A673 (cell line): Measurements from ENCODE around the gene SPTLC3. TPM values are rescaled to one million over a fixed set of nuclear protein-coding genes. Genes with fewer than 3 reads are reported as not detected.

Experiments
- BruUV-seq: library from RNA; stranded (reverse); fragments of 400-500 nt; replicated peaks from 2 replicates; lab custom pipeline; 2021; lab: Mats Ljungman, UMichigan
- CTCF ChIA-PET: fragments of 300-600 bp; sonication (Branson Sonifier 250); formaldehyde crosslinking; loops from one replicate; lab custom pipeline; 2022; ENCODE audit warnings: antibody characterized with exemption; lab: Charles Lee
- POLR2A ChIA-PET: fragments of 300-600 bp; sonication (Branson Sonifier 250); formaldehyde crosslinking; loops from one replicate; lab custom pipeline; 2022; ENCODE audit warnings: antibody characterized with exemption; ENCODE audit not compliant: low non-redundant PET; lab: Charles Lee
- DNase-seq: peaks from one replicate; pipeline ENCODE4 v3.0.0-alpha.2; 2015; ENCODE audit warnings: low spot score
- H3K27ac ChIP-seq: fragments of 200-600 bp; sonication (generic); 2 replicates; pipeline ENCODE4 v1.5.1; 2016; ENCODE audit warnings: mixed run types, low read depth, mild to moderate bottlenecking, mixed read lengths, antibody characterized with exemption, low read length; ENCODE audit not compliant: poor library complexity, severe bottlenecking
- H3K27me3 ChIP-seq: fragments of 200-600 bp; sonication (generic); replicated peaks from 2 replicates; pipeline ENCODE4 v1.6.1; 2017; ENCODE audit warnings: mixed run types, low read depth, mild to moderate bottlenecking, mixed read lengths, antibody characterized with exemption, low read length; ENCODE audit not compliant: insufficient read depth, poor library complexity
- H3K36me3 ChIP-seq: fragments of 200-600 bp; sonication (generic); 2 replicates; pipeline ENCODE4 v1.6.1; 2016; ENCODE audit warnings: mixed run types, mild to moderate bottlenecking, mixed read lengths, antibody characterized with exemption, low read length; ENCODE audit not compliant: insufficient read depth, poor library complexity, severe bottlenecking
- H3K4me1 ChIP-seq: fragments of 200-600 bp; sonication (generic); 2 replicates; pipeline ENCODE4 v1.6.1; 2017; ENCODE audit warnings: mixed run types, mild to moderate bottlenecking, mixed read lengths, antibody characterized with exemption, low read length; ENCODE audit not compliant: insufficient read depth, poor library complexity, severe bottlenecking
- H3K4me3 ChIP-seq: fragments of 200-600 bp; sonication (generic); 2 replicates; pipeline ENCODE4 v1.5.1; 2016; ENCODE audit warnings: low read depth, mixed run types, mild to moderate bottlenecking, mixed read lengths, low read length; ENCODE audit not compliant: poor library complexity, severe bottlenecking
- H3K9me3 ChIP-seq: fragments of 200-600 bp; sonication (generic); 2 replicates; pipeline ENCODE4 v1.6.1; 2016; ENCODE audit warnings: mixed run types, low read depth, mild to moderate bottlenecking, mixed read lengths, antibody characterized with exemption, low read length; ENCODE audit not compliant: poor library complexity, severe bottlenecking
- EZH2 ChIP-seq: fragments of 200-600 bp; sonication (generic); IDR thresholded peaks from 2 replicates; pipeline ENCODE4 v1.6.1; 2017; ENCODE audit warnings: borderline replicate concordance, low read depth, mild to moderate bottlenecking, mixed read lengths, antibody characterized with exemption, low read length; ENCODE audit not compliant: poor library complexity, severe bottlenecking
- intact Hi-C: fragments of 100-400 bp; cut with micrococcal nuclease; formaldehyde crosslinking; loops from one replicate; pipeline ENCODE4 v1.10.0; 2022; ENCODE audit not compliant: unreplicated experiment
- total RNA-seq: library from RNA; stranded (reverse); gene quantifications from 2 replicates; pipeline ENCODE4 v1.2.3, GENCODE V29; 2021
- TF ChIP-seq, protein P1 (sequence below): fragments of 300-800, 200-600 bp; sonication (generic); conservative IDR thresholded peaks from 2 replicates; pipeline ENCODE4 v1.5.1; 2017; ENCODE audit warnings: low read depth, mild to moderate bottlenecking, antibody characterized with exemption, low read length, moderate library complexity, mixed read lengths

SPTLC3 gene
- total RNA-seq, 1 experiment from 2014 or later, result 0.06 TPM

DNA sequence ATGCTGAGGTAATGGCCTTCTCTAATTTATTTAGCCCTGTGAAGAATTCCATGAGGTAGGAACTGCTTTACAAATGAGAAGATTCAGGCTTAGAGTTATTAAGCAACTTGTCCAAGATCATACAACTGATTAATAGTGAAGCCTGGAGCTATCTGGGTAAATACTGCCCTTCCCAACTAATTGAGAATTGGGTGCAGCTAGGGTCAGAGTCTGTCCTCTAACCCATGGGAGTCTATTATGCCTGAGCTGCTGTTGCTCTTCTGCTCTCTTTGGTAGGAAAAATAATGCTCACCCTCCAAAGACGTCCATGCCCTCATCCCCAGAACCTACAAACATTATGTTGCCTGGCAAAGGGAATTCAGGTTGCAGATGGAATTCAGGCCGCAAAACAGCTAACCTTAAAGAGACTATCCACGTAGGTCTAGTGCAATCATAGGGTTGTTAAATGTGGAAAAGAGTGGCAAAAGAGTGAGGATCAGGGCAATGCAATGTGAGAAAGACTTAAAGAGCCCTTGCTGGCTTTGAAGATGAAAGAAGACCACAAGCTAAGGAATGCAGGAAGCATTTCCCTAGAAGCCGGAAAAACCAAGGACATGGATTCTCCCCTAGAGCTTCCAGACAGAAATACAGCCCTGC is 90.1 kb downstream of the SPTLC3 start:
- ChIA-PET CTCF (no interaction called here), POLR2A (no interaction called here)
- DNase-seq, result no peak
- H3K27ac ChIP-seq, result no peak overlapping the region
- TF ChIP-seq EZH2, result no peak
- TF ChIP-seq, protein P1, sequence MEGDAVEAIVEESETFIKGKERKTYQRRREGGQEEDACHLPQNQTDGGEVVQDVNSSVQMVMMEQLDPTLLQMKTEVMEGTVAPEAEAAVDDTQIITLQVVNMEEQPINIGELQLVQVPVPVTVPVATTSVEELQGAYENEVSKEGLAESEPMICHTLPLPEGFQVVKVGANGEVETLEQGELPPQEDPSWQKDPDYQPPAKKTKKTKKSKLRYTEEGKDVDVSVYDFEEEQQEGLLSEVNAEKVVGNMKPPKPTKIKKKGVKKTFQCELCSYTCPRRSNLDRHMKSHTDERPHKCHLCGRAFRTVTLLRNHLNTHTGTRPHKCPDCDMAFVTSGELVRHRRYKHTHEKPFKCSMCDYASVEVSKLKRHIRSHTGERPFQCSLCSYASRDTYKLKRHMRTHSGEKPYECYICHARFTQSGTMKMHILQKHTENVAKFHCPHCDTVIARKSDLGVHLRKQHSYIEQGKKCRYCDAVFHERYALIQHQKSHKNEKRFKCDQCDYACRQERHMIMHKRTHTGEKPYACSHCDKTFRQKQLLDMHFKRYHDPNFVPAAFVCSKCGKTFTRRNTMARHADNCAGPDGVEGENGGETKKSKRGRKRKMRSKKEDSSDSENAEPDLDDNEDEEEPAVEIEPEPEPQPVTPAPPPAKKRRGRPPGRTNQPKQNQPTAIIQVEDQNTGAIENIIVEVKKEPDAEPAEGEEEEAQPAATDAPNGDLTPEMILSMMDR, result no peak
- H3K4me1 ChIP-seq, result no peaks in the 10 kb centered on the region
- H3K27me3 ChIP-seq, result no peaks in the 10 kb centered on the region
- intact Hi-C loops, result no loop called here
- no peaks in the 10 kb centered on the region for H3K9me3 ChIP-seq
- no peak overlapping the region for H3K4me3 ChIP-seq
- no peaks in the 10 kb centered on the region for H3K36me3 ChIP-seq
- no TSS peak for BruUV-seq

DNA sequence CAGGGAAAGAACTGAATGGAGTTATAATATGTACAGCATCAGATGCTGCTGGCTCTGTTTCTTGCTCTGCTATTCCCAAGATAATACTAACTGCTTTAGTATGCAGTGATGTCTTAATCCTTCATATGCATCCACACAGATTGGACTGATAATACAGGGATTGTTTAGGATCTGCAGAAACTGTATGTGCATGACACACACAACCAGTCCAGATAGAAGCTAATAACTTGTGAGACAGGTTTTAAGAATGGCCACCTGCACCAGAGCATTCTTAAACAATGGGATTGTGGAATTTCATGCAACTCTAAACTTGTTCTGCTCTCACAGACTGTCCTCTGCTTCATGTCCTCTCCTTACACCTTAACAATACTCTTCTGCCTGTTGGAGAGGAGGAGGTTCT is 90.9 kb downstream of the SPTLC3 start:
- no peaks in the 10 kb centered on the region for H3K9me3 ChIP-seq
- CTCF ChIA-PET, result no interaction called here
- intact Hi-C loops, result no loop called here
- no peaks in the 10 kb centered on the region for H3K4me1 ChIP-seq
- no peaks in the 10 kb centered on the region for H3K36me3 ChIP-seq
- TF ChIP-seq EZH2, result no peak
- TF ChIP-seq, protein P1, result no peak
- POLR2A ChIA-PET, result interaction anchor here (0.6 kb wide), 1 partner anchor 1293 kb away, joined by 3 read pairs; no protein-coding TSS in a partner anchor
- DNase-seq, result no peak
- H3K4me3 ChIP-seq, result no peak overlapping the region
- H3K27me3 ChIP-seq, result no peaks in the 10 kb centered on the region
- no TSS peak for BruUV-seq
- H3K27ac ChIP-seq, result no peak overlapping the region

DNA sequence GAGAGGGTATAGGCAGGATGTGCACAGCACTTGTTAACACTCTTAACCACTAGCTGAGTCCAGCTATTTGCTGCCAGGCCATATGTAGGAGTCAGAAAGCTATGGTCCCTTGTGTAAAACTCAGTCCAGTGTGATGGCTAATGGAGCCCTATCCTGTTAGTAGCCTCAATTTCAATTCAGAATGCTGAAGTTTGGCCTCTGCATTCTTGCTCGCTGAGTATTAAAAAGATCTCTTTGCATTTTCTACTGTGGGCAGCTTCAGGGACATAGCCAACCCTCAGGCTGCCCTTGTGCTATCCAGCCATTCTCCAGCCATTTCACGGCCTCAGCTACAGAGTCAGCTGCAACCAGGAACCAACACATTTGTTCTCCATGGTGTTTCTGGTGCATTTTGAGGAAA is 92.5 kb downstream of the SPTLC3 start:
- ChIA-PET POLR2A (no interaction called here), CTCF (interaction anchor here (0.5 kb wide), 1 partner anchor 186 kb away, joined by 3 read pairs; no protein-coding TSS in a partner anchor)
- Histone ChIP-seq H3K36me3 (no peaks in the 10 kb centered on the region), H3K27ac (no peak overlapping the region), H3K27me3 (no peaks in the 10 kb centered on the region), H3K9me3 (no peaks in the 10 kb centered on the region), H3K4me1 (no peaks in the 10 kb centered on the region), H3K4me3 (no peak overlapping the region)
- intact Hi-C loops, result no loop called here
- no TSS peak for BruUV-seq
- no peak for TF ChIP-seq EZH2
- TF ChIP-seq, protein P1, result no peak
- DNase-seq, result no peak
